ENCODE results near the gene ZFP36. TPM values are rescaled to one million over a fixed set of nuclear protein-coding genes. Genes with fewer than 3 reads are reported as not detected.

Gene ZFP36
- total RNA-seq, 6 experiments from 2014 or later = 30.9 to 81.6 (median 68.5) TPM

DNA sequence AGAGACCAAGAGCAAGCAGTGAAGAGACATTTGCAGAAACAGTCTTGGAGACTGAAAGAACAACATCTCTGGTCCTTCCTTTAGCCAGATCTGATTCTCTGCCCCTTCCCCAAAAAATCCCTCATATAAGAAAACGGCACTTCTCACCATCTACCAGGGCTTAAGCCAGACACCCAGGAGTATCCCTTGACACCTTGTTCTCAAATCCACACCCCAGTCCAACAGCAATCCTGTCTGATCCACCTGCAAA is 4.1 kb downstream of the ZFP36 start:
- H3K4me3 Mint-ChIP-seq = peak overlapping the region; percentile 92
- no peak for DNase-seq
- H3K9me3 Mint-ChIP-seq = peaks cover 23% of the 10 kb centered on the region
- TF ChIP-seq, protein P1, sequence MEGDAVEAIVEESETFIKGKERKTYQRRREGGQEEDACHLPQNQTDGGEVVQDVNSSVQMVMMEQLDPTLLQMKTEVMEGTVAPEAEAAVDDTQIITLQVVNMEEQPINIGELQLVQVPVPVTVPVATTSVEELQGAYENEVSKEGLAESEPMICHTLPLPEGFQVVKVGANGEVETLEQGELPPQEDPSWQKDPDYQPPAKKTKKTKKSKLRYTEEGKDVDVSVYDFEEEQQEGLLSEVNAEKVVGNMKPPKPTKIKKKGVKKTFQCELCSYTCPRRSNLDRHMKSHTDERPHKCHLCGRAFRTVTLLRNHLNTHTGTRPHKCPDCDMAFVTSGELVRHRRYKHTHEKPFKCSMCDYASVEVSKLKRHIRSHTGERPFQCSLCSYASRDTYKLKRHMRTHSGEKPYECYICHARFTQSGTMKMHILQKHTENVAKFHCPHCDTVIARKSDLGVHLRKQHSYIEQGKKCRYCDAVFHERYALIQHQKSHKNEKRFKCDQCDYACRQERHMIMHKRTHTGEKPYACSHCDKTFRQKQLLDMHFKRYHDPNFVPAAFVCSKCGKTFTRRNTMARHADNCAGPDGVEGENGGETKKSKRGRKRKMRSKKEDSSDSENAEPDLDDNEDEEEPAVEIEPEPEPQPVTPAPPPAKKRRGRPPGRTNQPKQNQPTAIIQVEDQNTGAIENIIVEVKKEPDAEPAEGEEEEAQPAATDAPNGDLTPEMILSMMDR (IDR thresholded peaks at IDR 0.05) = no peak
- H3K27me3 Mint-ChIP-seq (ENCODE audit: insufficient read depth) = peaks cover 57% of the 10 kb centered on the region
- H3K36me3 Mint-ChIP-seq (ENCODE audit: low read depth) = peaks cover 28% of the 10 kb centered on the region
- peaks cover 62% of the 10 kb centered on the region for H3K4me1 Mint-ChIP-seq (ENCODE audit: low read depth)
- peak overlapping the region; percentile 91 for H3K27ac Mint-ChIP-seq

DNA sequence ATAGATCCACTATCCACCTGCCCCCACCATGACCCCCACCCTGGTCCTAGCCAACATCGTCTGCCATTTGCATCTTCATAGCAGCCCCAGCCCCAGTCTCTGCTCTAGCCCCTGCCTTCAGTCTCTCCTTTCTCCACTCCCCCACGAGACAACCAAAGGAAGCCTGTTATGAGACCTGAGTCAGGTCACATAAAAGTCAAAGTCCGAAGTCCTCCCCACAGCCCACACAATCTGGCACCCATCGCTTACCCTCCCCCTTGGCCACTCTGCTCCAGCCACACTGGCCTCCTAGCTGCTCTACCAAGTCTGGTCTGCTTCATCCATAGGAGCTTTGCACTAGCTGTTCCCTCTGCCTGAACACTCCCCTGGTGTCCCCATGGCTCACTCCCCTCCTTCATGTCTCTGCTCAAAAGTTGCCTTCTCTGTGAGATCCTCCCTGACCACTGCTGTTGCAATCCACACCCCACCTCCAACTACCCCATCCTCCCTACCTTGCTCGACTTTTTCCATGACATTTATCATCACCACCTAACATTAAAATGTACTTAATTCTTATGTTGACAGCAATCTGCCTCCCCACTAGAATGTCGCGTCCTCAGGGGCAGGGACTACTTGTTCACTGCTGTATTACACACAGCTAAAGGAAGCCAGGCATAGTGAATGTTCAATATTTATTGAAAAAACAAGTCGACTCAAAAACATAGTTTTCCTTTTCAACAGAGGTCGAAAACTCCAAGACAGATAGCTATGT is 4.6 kb downstream of the ZFP36 start:
- Mint-ChIP-seq H3K27me3 (ENCODE audit: insufficient read depth) (peaks cover 57% of the 10 kb centered on the region), H3K4me3 (peak overlapping the region; percentile 92), H3K9me3 (peaks cover 23% of the 10 kb centered on the region), H3K4me1 (ENCODE audit: low read depth) (peaks cover 57% of the 10 kb centered on the region), H3K36me3 (ENCODE audit: low read depth) (peaks cover 28% of the 10 kb centered on the region), H3K27ac (peak overlapping the region; percentile 91)
- peak; percentile 44 for DNase-seq
- TF ChIP-seq, protein P1 (IDR thresholded peaks at IDR 0.05) = no peak

DNA sequence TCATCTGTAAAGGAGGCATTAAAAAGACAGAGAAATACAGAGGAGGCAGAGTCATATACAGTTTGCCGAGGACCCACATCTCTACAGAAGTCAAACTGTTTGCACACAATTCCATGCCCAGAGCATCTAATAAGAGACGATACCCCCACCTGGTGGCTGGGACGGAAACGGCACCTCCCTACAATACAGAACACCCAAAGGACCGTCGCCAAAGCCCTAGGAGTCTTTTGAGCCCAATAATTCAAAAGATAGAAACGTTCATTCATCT is 5.1 kb downstream of the ZFP36 start:
- peaks cover 54% of the 10 kb centered on the region for H3K4me1 Mint-ChIP-seq (ENCODE audit: low read depth)
- peaks cover 28% of the 10 kb centered on the region for H3K36me3 Mint-ChIP-seq (ENCODE audit: low read depth)
- H3K9me3 Mint-ChIP-seq = peaks cover 23% of the 10 kb centered on the region
- peak; percentile 90 for DNase-seq
- peak overlapping the region; percentile 92 for H3K4me3 Mint-ChIP-seq
- H3K27me3 Mint-ChIP-seq (ENCODE audit: insufficient read depth) = peaks cover 57% of the 10 kb centered on the region
- peak overlapping the region; percentile 91 for H3K27ac Mint-ChIP-seq
- TF ChIP-seq, protein P1 (IDR thresholded peaks at IDR 0.05) = peak; percentile 94

DNA sequence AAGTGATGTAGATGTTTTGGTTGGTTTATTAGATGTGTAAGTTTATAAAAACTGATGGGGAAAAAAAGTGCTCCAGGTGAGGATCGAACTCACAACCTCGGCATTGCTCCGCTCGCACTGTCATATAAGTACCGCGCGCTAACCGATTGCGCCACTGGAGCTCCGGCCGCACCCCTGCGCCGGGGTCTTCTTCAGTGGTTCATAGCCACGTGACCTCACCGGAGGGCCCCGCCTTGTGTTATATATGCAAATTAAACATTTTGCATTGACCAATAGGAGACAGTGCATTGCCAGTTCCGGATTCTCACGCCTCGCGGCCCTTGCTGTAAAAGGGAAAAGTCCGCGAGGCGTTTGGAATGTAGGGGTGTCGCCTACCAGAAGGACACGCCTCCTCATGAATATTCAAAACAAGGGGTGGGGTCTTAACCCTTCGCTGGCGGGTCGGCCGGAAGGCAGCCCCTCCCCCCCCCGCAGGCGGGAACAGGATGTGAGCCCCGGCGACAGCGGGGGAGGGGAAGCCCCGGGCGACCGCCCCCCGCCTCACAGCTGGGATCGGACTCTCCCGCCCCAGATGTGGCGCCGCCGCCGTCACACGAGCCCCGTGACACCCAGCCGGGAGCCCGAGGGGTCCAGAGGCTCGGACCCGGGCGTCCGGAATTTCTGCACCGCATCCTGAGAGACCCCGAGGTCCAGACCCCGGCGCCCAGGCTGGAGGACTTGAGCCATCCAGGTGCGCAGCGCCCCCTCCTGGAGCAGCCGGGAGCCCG is 5.6 kb downstream of the ZFP36 start, which contains the start of gene PLEKHG2:
Gene PLEKHG2, plus strand, starts transcription at position 570 of the 767 bp plus-strand sequence. CDS start 1,418 bp downstream, outside the sequence.
- H3K27me3 Mint-ChIP-seq (ENCODE audit: insufficient read depth) = peaks cover 51% of the 10 kb centered on the region
- TF ChIP-seq, protein P1 (IDR thresholded peaks at IDR 0.05) = peak; percentile 94
- H3K27ac Mint-ChIP-seq = peak within 1 kb of the TSS; percentile 92
- peak; percentile 99 for DNase-seq
- H3K4me1 Mint-ChIP-seq (ENCODE audit: low read depth) = peaks cover 54% of the 10 kb centered on the region
- peaks cover 18% of the 10 kb centered on the region for H3K9me3 Mint-ChIP-seq
- H3K36me3 Mint-ChIP-seq (ENCODE audit: low read depth) = peaks cover 23% of the 10 kb centered on the region
- H3K4me3 Mint-ChIP-seq = peak within 1 kb of the TSS; percentile 98

DNA sequence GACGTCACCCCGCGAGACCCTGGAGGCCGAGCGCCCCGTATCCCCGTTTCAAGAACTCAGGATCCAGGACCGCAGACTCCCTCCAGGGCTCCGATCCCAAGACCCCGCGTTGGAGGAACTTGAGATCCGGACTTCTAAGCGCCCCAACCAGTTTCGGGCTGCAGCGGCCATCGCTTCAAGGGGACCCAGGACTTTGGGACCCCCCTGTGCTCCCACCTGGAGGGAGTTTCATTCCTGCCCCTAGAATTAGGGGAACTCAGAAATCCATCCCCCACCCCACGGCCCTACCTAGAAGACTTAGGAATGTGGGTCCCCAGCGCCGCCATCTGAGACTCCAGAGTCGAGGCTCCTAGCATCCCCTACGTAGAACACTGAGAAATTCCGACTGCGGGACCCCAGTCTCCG is 6.2 kb downstream of the ZFP36 start:
- Mint-ChIP-seq H3K4me1 (ENCODE audit: low read depth) (peaks cover 53% of the 10 kb centered on the region), H3K27ac (peak overlapping the region; percentile 91), H3K27me3 (ENCODE audit: insufficient read depth) (peaks cover 46% of the 10 kb centered on the region), H3K36me3 (ENCODE audit: low read depth) (peaks cover 19% of the 10 kb centered on the region), H3K4me3 (peak overlapping the region; percentile 92), H3K9me3 (peaks cover 18% of the 10 kb centered on the region)
- TF ChIP-seq, protein P1 (IDR thresholded peaks at IDR 0.05) = peak; percentile 49
- no peak for DNase-seq

Measured in HFFc6 (cell line).